ENCODE data around the gene ZMYND19.
"Not testable (repeated sequence)": the region's sequence is repeated elsewhere in the genome, so short reads cannot be mapped to it uniquely, and the experiment has no call there.

Gene ZMYND19

DNA sequence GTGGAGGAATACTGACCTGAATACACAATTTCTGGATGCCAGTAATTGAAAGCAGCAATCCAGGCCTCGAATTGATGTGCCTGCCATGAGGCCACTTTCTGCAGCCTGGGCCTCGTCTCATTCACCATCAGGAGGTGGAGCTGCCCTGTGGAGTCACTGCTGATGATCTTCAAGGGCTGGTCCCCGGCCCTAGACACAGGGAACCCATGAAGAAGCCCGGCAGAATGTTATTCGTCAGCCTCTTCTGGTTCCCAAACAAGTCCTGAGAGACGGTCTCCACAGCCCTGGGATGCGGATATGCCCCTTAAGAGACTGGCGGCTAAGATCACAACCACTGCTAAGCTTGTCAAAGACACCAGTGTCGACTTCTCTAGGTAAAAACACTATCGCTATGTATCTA, 16.1 kb downstream of the ZMYND19 start:
- TF ChIP-seq, protein P1, sequence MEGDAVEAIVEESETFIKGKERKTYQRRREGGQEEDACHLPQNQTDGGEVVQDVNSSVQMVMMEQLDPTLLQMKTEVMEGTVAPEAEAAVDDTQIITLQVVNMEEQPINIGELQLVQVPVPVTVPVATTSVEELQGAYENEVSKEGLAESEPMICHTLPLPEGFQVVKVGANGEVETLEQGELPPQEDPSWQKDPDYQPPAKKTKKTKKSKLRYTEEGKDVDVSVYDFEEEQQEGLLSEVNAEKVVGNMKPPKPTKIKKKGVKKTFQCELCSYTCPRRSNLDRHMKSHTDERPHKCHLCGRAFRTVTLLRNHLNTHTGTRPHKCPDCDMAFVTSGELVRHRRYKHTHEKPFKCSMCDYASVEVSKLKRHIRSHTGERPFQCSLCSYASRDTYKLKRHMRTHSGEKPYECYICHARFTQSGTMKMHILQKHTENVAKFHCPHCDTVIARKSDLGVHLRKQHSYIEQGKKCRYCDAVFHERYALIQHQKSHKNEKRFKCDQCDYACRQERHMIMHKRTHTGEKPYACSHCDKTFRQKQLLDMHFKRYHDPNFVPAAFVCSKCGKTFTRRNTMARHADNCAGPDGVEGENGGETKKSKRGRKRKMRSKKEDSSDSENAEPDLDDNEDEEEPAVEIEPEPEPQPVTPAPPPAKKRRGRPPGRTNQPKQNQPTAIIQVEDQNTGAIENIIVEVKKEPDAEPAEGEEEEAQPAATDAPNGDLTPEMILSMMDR (IDR thresholded peaks at IDR 0.05; ENCODE audit: low read depth, low read length), result no peak
- H3K4me3 ChIP-seq (replicated peaks in 1 of 2; ENCODE audit: low read depth in 2 of 2, low read length in 2 of 2), result no peak overlapping the region
- DNase-seq (ENCODE audit: low read depth in 2 of 2), result no peak

DNA sequence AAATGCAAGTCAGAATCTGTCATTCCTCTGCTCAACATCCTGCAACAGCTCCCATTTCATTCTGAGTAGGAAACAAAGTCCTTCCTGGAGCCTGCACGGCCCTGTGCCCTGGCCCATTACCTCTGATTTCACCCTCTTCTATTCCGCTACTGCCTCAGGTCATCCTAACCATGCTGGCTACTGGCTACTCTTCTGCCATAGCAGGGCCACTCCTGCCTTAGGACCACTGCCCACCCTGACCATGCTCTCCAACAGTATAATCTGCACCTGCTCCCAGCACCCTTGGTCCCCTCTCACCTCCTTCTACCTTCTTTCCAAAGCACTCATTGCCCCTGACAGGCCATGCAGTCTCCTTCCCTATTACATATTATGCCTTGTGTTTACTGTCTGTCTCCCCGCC, 19.7 kb downstream of the ZMYND19 start:
- no peak for DNase-seq (ENCODE audit: low read depth in 2 of 2)
- TF ChIP-seq, protein P1 (IDR thresholded peaks at IDR 0.05; ENCODE audit: low read depth, low read length), result no peak
- H3K4me3 ChIP-seq (replicated peaks in 1 of 2; ENCODE audit: low read depth in 2 of 2, low read length in 2 of 2), result no peak overlapping the region

DNA sequence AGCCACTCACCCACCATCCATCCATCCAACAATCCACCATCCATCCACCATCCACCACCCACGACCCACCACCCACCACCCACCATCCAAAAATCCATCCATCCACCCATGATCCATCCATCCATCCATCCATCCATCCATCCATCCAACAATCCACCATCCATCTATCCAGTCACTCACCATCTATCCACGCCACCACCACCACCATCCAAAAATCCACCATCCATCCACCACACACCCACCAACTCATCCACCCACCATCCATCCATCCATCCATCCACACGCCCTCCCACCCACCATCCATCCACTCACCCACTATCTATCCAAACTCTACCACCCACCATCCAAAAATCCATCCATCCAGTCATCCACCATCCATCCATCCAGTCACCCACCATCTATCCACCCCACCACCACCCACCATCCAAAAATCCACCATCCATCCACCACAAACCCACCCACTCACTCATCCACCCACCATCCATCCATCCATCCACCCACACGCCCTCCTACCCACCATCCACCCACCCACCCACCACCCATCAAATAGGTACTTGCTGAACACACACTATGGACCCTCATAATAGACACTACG, 20.6 kb downstream of the ZMYND19 start:
- H3K4me3 ChIP-seq (replicated peaks in 1 of 2; ENCODE audit: low read depth in 2 of 2, low read length in 2 of 2), result no peak overlapping the region
- TF ChIP-seq, protein P1 (IDR thresholded peaks at IDR 0.05; ENCODE audit: low read depth, low read length), result no peak
- no peak for DNase-seq (ENCODE audit: low read depth in 2 of 2)

DNA sequence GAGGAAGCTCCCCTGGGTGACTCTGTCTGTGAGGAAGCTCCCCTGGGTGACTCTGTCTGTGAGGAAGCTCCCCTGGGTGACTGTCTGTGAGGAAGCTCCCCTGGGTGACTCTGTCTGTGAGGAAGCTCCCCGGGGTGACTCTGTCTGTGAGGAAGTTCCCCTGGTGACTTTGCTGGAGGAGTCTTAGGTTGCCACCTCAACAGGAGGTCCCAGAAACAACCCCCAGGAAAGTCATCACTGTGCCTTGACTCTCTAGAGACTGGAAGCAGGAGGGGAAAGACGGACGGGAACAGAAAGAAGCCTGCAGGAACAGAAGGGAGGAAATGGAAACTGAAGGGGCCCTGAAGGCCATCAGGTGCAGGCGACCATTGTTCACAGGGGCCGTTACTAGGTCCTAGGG, 21.9 kb downstream of the ZMYND19 start:
- H3K4me3 ChIP-seq (replicated peaks in 1 of 2; ENCODE audit: low read depth in 2 of 2, low read length in 2 of 2); DNase-seq (ENCODE audit: low read depth in 2 of 2): not testable (repeated sequence)

DNA sequence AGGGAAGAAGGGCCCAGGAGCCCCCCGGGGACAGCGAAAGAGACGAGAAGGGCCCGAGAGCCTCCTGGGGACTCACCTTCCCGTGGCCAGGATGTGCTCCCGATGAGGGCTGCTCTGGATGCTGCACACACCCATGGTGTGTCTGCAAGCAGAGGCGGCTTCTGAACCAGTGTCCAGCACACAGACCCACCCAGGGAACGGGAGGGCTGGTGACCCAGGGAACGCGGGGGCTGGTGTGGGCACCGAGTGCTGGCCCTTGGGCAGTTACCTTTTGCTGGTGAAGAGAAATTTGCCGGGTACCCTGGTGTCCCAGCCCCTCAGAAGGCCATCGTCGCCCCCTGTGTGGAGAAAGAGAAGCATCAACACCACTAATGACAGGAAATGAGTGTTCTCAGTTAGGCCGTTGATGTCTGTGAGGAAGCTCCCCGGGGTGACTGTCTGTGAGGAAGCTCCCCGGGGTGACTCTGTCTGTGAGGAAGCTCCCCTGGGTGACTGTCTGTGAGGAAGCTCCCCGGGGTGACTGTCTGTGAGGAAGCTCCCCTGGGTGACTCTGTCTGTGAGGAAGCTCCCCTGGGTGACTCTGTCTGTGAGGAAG, 25.4 kb downstream of the ZMYND19 start:
- H3K4me3 ChIP-seq (replicated peaks in 1 of 2; ENCODE audit: low read depth in 2 of 2, low read length in 2 of 2), result no peak overlapping the region
- no peak for DNase-seq (ENCODE audit: low read depth in 2 of 2)

DNA sequence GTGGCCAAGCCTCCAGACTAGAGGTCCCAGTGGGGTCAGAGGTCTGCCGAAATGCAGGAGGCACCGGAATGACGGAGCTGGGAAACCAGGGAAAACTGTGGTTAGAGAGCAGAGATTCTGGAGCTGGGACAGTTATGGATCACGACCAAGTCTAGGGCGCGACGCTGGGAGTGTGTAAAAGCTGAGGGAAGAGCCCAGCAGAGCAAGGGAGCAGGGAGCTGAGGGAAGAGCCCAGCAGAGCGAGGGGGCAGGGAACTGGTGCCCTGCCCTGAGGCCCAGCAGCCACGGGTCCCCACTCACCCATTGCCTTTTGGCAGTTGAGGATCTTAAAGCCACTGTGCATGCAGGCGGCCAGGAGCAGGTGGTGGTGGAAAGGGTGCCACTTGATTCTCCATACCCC, 26.2 kb downstream of the ZMYND19 start:
- TF ChIP-seq, protein P1 (IDR thresholded peaks at IDR 0.05; ENCODE audit: low read depth, low read length), result no peak
- H3K4me3 ChIP-seq (replicated peaks in 1 of 2; ENCODE audit: low read depth in 2 of 2, low read length in 2 of 2), result no peak overlapping the region
- no peak for DNase-seq (ENCODE audit: low read depth in 2 of 2)

More for the DNA sequence above, 25.4 kb downstream of the ZMYND19 start:
- TF ChIP-seq, protein P1 (IDR thresholded peaks at IDR 0.05; ENCODE audit: low read depth, low read length), result no peak

DNA sequence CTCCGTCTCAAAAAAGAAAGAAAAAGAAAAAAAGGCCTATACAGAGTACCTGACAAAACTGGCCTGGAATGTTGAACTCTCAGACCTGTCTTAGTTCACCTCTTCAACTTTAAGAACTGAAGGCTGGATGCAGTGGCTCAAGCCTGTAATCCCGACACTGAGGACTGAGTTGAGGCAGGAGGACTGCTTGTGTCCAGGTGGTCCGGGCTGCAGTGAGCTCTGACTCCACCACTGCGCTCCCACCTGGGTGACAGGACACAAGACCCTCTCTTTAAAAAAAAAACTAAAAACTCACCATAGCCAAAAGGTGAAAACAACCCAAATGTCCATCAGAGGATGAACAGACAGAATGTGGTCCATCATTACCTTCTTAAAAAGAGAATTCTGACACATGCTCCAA, 32.2 kb downstream of the ZMYND19 start:
- H3K4me3 ChIP-seq (replicated peaks in 1 of 2; ENCODE audit: low read depth in 2 of 2, low read length in 2 of 2), result no peak overlapping the region
- no peak for DNase-seq (ENCODE audit: low read depth in 2 of 2)
- TF ChIP-seq, protein P1 (IDR thresholded peaks at IDR 0.05; ENCODE audit: low read depth, low read length), result no peak

Measured in cardiac fibroblast (primary cell).